MM.1S (cell line): ENCODE data around the gene METTL18.

Experiments
- CTCF ChIP-seq: fragments of 300-600 bp; sonication (generic); IDR thresholded peaks from 2 replicates; pipeline ENCODE4 v1.5.1; 2016; ENCODE audit warnings: antibody characterized with exemption, low read length, mixed read lengths
- EZH2 ChIP-seq: fragments of 300-600 bp; sonication (generic); optimal IDR thresholded peaks from 2 replicates; pipeline ENCODE3; 2017; ENCODE audit warnings: low read depth, mild to moderate bottlenecking, antibody characterized with exemption, low read length, mixed read lengths
- EZH2phosphoT487 ChIP-seq: fragments of 300-600 bp; sonication (generic); IDR thresholded peaks from 2 replicates; pipeline ENCODE4 v1.6.1; 2018; ENCODE audit warnings: antibody characterized with exemption, low read length

DNA sequence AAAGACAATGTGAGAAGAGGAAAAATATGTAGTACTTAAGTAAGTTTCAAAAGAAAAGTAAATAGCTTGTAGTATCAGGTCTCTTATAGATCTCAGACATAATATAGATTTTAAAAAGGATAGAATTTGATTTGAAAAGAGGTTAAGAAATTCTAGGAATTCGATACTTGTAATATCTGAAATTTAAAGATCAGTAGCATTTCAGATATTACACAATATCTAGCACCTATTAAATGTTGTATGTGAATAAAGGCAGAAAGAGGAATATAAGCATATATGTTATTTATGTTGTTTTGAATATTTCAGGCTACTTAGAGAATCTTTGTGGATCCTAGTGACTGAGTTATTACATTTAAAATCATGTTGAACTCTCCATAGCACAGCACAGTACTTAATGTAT lies 35.0 kb upstream of the METTL18 start:
- no peak for TF ChIP-seq CTCF
- TF ChIP-seq EZH2 = no peak
- no peak for TF ChIP-seq EZH2phosphoT487
